Left renal cortex interstitium (tissue), 4 donors: ENCODE data around the gene SRD5A1. TPM values are rescaled to one million over a fixed set of nuclear protein-coding genes. Genes with fewer than 3 reads are reported as not detected.
A peak's percentile ranks its signal among the peaks of the same experiment; 100 is the strongest.

Experiments used
- DNase-seq, 4 donors: peaks; one replicate each; pipeline ENCODE4 v3.0.0-alpha.2; 2013; ENCODE audit warnings: low read depth in 4 of 4, low spot score in 2 of 4, missing footprints in 1 of 4
- polyA plus RNA-seq, 4 donors: library from polyadenylated mRNA; unstranded; fragments of 120-200 nt; gene quantifications; one replicate each; pipeline ENCODE4 v1.2.1, GENCODE V29; 2013; ENCODE audit not compliant: insufficient read length in 4 of 4

Gene SRD5A1
- polyA plus RNA-seq, 4 donors, result 10.7 to 13.5 (median 12.2) TPM

DNA sequence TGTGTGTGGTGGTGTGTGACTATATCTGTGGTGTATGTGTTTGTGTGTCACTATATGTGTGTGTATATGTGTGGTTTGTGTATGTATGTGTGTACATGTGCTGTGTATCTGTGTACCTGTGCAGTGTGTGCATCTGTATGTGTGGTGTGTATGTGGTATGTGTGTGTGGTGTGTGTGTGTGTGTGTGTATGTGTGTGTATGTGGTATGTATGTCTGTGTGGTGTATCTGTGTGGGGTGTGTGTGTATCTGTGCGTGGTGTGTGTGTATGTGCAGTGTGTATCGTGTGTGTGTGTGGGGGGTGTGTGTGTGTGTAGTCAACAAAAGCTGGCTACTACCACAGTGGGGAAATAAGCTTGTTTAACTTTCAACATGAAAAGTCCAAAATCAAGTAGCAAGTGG, 48.4 kb downstream of the SRD5A1 start:
- no peak for DNase-seq

DNA sequence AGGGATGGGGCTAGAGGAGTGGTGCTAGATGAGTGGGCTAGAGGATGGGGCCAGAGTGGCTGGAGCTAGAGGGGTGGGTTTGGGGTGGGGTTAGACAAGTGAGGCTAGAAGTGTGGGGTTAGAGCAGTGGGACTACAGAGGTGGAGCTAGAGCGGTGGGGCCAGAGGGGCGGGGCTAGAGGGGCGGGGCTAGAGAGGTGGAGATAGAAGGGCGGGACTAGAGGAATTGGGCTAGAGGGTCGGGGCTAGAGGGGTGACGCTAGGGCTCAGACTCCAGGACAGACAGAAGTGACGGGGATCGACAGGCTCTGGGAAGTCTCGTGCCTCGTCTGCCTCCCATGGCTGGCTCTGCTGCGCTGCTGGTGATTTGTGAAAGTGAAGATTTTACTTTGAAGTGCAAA, 49.0 kb downstream of the SRD5A1 start:
- no peak for DNase-seq

DNA sequence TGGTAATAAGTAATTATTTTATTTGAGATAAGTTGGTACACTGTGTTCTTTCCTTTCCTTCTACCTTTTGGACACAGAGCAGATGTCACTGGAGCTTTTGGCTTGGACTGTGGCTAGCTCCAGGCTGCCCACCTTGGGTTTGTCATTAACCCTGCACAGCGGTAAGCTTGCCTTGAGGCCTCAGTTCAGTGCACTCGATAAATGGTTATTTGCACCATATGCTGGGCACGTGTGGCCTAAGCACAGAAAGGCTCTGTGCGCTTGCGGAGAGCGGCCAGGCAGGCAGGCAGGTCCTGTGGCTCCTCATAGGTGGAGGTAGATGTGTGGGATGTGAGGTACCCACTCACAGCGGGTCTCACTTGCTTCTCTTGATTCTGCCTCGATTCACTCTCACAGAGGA, 50.0 kb downstream of the SRD5A1 start:
- no peak for DNase-seq

DNA sequence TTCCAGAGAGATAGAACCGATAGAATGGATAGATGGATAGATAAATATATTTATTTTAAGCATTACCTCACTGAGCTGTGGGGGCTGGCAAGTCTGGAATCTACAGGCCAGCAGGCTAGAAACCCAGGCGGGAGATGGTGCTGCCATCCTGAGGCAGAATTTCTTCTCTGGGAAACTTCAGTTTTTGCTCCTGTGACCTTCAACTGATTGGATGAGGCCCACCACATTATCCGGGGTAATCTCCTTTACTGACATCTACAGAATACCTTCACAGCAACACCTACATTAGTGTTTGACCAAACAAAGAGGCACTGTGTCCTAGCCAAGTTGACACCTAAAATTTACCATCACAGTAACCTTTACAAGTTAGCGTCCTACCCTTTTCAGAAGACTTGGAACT, 50.8 kb downstream of the SRD5A1 start:
- DNase-seq, result no peak

DNA sequence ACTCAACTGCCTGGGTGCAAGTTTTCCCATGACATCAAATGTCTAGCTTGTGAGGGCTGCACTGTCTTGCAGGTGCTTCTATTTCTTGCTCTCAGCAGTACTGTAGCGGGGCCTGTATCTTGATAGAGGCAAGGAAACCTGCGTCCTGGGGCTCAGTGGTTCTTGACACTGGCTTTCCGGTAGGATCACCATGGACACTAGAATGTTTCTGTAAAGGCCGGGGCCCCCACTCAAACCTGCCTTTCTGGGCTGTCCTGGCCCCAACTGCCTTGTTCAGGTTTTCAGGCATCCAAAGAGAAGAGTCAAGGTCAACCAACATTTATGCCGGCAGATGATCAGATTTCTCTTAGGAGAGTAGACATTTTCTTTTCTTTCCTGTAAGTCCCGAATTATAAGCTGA, 53.3 kb downstream of the SRD5A1 start:
- DNase-seq, result no peak

DNA sequence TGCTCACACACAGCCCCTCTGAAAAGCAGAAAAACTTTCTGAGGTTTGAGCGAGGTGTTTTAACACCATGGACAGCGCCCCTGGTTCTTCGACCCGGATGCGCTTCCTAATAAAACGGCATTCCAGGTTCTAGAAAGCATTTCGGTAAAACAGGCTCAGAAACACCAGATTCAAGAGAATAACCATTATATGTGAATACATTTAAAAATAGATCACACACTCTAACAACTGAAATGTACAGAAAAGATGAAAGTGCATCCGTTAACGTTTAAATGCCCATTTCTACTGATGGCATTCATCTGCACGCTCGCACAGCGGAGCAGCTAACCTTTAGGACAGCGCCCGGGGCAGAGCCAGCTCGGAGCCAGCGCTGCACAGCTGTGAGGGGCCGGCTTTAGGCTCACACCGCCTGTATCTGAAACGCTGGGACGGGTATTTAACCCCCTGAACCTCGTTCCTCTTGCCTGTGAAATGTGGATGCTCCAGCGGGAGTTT, 53.7 kb downstream of the SRD5A1 start:
- peak; percentile 61 to 74 (median 63) for DNase-seq

DNA sequence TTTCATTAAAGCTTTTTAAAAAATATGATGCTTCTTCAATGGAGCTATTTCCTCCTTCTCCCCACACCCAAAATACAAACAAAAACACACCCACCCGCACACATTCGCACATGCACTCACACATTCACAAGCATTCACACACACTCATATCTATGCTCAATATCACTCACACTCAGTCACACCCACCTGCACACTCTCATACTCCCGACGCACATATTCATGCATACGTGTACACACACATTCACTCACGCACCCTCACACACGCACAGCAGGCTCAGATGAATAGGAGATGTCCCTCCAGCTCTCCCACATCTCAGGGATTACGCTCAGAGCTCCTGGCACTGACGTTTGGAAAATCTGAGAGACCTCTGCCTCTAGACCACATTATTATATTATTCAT, 54.3 kb downstream of the SRD5A1 start:
- DNase-seq, result no peak

DNA sequence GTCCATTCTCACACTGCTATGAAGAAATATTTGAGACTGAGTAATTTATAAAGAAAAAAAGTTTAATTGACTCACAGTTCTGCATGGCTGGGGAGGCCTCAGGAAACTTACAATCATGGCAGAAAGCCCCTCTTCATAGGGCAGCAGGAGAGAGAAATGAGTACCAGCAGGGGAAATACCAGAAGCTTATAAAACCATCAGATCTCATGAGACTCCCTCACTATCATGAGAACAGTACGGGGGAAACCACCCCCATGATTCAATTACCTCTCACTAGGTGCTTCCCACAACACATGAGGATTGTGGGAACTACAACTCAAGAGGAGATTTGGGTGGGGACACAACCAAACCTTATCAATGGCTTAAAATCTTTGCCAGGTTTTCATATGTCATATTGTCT, 59.7 kb downstream of the SRD5A1 start:
- no peak for DNase-seq

DNA sequence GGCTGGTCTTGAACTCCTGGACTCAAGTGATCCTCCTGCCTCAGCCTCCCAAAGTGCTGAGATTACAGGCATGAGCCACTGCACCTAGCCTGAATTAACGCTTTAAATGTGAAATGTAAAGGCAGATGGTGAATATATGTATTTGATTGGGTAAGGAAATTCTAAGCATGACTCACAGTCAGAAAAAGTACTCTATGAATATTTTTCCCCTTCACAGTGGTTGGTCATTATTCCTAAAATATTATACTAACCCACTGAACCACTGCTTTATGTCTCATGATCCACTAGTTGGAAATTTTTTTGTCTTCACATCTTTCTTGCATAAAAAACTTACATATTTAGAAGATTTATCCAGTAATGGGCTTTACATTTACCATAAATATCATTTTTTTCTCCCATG, 65.5 kb downstream of the SRD5A1 start:
- DNase-seq, result no peak

DNA sequence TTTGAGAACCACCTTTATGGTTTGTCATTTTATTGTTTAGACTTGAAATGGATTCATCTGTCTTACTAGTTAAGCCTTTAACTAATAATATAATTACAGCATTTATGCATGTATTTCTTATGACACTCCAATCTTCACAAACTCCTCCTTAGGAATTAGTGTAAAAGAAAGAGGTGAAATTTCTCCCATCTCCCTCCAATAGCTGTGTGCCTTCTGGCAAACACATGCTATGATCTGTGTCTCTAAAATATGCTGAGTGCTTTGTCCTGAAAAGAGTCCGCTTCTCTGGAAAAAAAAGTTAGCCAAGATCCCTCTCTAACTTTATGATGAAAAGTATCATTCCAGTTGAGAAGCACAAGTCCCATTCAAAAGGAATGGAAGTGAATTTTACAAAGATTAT, 66.1 kb downstream of the SRD5A1 start:
- DNase-seq, result no peak

DNA sequence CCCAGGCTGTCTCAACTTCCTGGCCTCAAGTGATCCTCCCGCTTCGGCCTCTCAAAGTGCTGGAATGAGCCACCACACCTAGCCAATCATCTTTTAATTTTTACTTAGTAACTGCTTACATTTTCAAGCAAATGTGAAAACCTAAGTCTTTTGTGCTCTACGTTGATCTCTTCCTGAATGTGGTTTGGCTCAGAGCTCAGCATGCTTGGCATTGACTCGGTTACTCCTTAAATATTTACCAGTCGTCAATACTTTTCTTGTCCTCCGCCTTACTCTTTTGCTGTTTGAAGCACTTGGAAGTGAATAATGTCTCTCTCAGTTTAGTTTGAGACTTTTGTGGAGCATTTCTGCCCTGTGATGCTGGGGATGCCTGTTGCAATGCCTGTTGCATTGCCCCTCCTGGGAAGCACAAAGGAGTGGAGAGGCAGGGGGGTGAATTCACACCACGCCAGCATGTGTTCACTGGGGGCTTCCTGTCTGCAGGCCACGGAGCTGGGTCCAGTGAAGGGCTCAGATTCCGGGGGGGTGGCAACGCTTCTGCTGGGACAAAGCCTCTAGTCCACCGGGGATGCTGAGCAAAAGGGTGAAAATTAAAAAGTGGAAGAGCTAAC, 66.9 kb downstream of the SRD5A1 start:
- no peak for DNase-seq

DNA sequence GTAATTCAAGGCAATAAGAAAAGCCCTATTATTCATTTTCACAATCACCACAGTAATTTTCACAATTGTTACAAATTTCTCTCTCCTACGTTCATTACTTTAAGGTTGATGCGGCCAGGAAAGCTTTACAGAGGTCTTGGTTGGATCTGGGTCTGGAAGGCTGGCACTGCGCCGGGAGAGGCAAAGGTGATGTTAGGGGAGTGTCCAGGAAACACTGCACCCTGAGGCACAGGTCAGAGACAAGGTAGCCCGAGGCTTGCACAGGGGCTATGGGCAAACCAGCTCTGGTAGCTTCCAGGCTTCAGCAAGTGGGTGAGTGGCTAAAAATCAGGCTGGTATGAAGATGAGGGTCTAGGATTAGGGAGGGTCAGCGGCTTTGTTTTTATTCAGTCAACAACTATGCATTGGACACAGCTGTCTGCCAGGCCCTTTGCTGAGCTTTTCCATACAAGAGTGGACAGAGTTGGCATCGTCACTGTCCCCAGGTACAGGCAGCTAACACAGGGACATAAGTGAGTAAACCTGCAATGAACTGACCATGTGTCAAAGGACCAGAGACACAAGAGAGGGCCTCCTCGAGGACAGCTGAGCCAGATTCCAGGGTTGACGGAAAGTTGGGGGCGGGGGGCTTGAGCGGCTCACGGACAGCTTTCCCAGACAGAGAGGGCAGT, 67.6 kb downstream of the SRD5A1 start:
- no peak for DNase-seq

DNA sequence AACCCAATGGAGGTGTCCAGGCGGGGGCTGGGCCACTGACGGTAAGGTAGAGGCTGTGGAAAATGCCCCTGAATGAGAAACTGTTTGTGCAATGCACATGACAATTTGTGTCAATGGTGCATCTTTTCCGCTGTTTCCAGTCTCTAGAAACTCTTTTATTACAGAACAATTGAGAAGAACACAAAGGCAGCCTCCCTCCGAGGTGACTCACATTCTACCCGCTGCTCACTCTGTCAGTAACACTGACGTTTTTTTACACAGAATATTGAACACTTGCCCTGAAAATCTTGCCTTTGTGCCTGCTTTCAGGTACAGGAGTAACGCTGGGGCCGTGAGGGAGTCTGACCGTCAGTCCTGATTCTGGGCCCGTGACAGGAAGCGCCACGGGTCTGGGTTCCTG, 68.3 kb downstream of the SRD5A1 start:
- no peak for DNase-seq

DNA sequence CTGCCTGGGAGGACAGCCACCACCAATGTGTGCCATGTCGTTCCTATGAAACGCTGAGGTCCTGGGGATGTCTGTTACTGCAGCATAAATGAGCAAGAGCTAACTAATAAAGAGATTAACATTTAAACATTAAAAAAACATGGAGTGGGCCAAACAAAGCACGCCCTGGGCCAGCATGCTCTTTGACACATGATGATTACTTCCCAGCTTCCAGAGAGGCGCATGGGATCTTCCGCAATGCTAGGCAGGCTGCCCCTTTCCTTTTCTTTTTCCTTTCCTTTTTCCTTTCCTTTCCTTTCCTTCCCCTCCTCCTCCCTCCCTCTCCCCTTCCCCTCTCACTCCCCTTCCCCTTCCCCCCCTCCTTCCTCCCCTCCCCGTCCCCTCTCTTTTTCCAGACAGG, 69.4 kb downstream of the SRD5A1 start:
- DNase-seq, result no peak

DNA sequence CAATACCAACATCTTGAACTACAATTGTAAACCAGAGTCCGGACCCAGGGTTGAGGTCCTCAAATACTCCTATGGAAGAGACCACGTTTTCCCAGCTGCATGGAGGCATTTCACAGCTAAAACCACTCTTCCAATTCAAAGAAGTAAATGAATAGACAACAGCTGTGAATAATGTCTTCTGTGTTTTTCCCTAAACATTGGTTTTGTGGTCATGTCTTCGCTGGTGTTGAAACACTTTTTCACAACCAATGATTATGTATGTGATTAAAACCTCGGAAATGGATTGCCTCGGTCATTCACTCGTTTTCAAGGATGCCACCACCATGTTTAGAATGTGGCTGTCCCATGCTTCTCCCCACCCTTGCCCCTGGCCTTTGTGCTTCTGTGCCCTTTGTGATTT, 70.6 kb downstream of the SRD5A1 start:
- no peak for DNase-seq

DNA sequence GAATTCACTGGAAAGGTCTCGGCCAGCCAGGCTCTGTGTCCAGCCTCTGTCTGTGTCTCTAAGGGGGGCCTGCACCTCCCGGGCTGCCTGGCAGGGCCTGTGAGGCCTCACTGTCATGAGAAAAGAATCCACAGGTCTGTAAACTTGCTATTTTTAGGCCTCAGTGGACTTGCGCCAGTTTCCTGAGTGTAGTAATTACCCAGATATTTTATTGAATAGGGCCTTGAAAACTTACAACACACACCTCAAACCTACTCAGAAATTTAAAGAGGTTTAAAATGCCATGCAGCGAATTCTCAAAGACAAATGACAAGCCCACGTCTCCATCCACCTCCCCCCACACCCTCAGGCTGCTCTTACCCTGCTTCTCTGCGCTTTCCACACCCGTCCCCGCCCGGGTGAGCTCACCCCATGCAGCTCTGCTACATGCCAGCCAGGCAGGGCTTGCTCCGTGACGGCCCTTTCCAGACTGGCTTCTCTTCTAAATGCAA, 71.2 kb downstream of the SRD5A1 start:
- no peak for DNase-seq

DNA sequence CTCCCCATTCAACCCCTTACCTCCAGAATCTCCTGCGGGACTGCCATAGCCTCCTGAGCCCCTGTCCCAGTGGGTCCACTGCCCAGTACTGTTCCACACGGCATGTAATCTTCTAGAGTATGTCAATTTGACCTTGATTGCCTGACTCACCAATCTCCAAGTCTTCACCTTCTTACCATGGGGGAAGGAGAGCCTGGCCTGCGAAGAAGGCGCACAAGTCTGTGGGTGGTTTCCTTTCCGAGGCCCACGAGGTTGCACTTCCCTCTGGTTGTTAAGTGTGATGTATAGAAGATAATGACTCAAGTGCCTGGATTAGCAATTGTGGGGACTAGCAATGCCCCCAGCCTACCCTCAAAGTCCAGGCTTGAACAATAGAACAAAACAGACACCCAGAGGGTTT, 71.8 kb downstream of the SRD5A1 start:
- DNase-seq, result no peak

DNA sequence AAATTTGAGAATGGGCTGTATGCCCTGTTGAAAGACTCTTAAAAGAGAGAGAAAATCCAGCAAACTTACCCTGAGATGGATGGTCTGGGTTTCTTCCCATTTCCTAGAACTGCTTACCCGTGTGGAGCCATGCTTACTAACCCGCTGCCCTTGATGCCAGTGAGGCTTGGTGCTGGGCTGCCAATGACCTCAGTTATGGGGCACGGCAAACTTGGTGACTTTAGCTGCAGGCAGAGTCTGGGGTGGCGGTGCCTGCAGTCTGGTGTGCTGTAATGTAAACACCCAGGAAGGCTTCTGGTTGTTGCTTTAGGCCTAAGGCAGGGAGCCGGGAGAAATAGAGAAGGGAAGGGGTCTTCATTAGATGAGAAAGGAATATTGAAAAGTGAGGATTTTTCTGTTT, 72.7 kb downstream of the SRD5A1 start:
- DNase-seq, result no peak

DNA sequence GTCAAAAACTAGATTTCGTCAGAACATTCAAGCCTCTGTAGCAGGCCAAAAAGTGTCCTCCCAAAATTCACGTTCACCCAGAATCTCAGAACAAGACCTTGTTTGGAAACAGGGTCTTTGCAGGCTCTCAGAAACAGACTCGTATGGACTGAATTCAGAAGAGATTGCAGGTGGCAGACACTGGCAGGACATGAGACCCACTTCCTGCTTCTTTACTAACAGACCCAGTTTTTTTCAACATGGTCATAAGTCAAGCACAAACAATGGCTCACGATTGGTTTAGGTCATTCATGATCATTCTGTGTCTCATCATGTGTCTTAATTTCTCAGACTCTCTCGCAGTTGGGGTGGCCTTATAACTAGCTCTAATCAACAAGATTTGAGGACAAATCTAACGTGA, 74.6 kb downstream of the SRD5A1 start:
- DNase-seq, result no peak

DNA sequence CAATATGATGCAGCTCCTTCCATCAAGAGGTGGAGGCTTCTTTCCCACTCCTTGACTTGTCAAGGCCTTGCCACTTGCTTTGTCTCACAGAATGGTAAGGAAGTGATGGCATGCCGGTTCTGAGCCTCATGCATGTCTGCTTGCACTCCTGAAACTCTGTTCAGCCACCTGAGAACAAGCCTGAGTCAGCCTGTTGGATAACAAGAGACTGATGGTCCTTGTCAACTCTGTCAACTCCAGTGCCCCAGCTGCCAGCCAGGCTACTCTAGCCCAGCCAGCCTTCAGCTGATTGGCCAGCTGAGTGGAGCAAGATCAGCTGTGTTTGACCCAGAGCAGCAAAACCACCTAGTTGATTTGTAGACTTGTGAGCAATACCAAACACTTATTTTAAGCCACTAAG, 75.6 kb downstream of the SRD5A1 start:
- no peak for DNase-seq

DNA sequence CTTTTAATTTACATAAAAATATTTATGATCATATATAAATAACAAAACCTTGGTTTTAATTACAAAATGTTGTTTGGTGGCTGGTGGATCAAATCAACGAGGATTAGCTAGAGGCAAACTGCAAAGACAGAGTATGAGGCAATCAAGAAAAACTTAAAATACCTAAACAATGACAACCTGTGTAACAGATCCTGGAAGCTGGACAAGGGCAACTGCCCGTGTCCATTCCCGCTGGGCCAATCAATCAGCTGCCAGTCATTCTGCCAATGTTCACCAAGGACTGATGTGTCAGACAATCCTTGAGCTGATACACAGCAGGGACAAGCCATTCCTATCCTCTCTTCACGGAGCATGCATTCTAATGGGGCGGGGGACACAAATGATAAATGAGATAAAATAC, 76.8 kb downstream of the SRD5A1 start:
- DNase-seq, result no peak

DNA sequence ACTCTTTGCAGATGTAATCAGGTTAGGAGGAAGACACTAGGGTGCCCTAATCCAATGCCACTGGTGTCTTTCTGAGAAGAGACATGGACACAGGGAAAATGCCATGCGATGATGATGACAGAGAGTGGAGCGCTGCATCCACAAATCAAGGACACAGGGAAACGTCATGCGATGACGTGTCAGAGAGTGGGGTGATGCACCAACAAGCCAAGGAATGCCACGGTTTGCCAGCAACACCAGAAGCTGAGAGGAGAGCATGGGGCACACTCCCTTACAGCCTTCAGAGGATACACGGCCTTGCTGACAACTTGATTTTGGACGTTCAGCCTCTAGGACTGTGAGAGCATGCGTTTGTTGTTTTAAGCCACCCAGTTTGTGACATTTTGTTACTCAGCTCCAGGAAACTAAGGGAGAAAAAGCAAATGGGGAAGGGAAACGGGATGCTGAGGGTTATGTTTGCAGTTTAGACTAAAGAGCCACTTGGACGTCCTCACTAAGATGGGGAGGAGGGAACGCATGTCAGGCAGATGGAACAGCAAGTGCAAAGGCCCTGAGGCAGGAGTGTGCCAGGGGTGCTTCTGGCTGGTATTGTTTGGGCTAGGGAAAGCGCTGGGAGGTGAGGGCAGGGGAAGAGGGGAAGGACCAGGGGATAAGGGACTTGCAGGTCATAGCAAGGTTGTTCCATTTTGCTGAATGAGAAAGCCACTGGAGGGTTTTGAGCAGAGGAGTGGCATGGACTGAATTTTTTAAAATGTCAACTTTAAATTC, 77.5 kb downstream of the SRD5A1 start:
- DNase-seq, result no peak
